Neural cell (in vitro differentiated cells): ENCODE results near the gene NOL9.

ENCODE experiments used
- EZH2 ChIP-seq: fragments of 200-600, 300-800 bp; shearing (Covaris generic), sonication (generic); IDR thresholded peaks from 2 replicates; pipeline ENCODE4 v1.6.1; 2014; ENCODE audit warnings: antibody characterized with exemption, low read length, borderline replicate concordance, mild to moderate bottlenecking; ENCODE audit not compliant: insufficient read depth, poor library complexity, severe bottlenecking
- POLR2AphosphoS5 ChIP-seq: IDR thresholded peaks from 2 replicates; pipeline ENCODE4 v1.6.1; 2012
- RAD21 ChIP-seq: fragments of 450-650 bp; conservative IDR thresholded peaks from 2 replicates; pipeline ENCODE4 v1.6.1; 2014; ENCODE audit warnings: antibody characterized with exemption, mild to moderate bottlenecking, moderate library complexity
- TF ChIP-seq, protein P1 (sequence below): fragments of 450-650 bp; IDR thresholded peaks from 2 replicates; pipeline ENCODE4 v1.5.1; 2014; ENCODE audit warnings: antibody characterized with exemption, mild to moderate bottlenecking, moderate library complexity; ENCODE audit not compliant: poor library complexity, severe bottlenecking

DNA sequence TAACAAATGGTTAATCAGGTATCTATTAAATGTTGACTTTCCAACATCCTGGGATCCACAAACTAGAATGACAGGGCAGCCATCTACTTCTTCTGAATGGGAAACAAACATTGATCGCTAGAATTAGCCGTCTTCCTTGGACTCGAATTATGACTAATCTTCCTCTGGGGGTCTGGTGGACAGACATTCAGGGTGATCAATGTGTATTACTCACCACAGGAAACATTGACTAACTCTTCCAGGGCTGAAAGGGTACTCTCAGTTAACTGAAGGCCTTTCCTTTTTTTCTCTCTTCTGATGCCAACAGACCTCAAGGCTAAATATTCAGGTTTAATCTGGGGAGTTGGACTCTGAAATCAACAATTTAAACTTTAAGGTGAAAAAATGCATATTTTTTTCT lies 9.5 kb downstream of the NOL9 start:
- TF ChIP-seq RAD21 (no peak), POLR2AphosphoS5 (no peak), EZH2 (no peak)
- TF ChIP-seq, protein P1, sequence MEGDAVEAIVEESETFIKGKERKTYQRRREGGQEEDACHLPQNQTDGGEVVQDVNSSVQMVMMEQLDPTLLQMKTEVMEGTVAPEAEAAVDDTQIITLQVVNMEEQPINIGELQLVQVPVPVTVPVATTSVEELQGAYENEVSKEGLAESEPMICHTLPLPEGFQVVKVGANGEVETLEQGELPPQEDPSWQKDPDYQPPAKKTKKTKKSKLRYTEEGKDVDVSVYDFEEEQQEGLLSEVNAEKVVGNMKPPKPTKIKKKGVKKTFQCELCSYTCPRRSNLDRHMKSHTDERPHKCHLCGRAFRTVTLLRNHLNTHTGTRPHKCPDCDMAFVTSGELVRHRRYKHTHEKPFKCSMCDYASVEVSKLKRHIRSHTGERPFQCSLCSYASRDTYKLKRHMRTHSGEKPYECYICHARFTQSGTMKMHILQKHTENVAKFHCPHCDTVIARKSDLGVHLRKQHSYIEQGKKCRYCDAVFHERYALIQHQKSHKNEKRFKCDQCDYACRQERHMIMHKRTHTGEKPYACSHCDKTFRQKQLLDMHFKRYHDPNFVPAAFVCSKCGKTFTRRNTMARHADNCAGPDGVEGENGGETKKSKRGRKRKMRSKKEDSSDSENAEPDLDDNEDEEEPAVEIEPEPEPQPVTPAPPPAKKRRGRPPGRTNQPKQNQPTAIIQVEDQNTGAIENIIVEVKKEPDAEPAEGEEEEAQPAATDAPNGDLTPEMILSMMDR, result no peak
